Type B pancreatic cell (in vitro differentiated cells): ENCODE data around the gene ARAP1. TPM values are rescaled to one million over a fixed set of nuclear protein-coding genes. Genes with fewer than 3 reads are reported as not detected.
A peak's percentile ranks its signal among the peaks of the same experiment; 100 is the strongest.

Experiments used
- DNase-seq: peaks from one replicate; pipeline ENCODE4 v3.0.0; 2021; ENCODE audit warnings: mixed read lengths; ENCODE audit not compliant: unreplicated experiment; ENCODE audit errors: extremely low spot score
- H3K27ac Mint-ChIP-seq: 2 replicates; pipeline ENCODE4 v1.8.0; 2021; ENCODE audit warnings: mild to moderate bottlenecking, mixed read lengths
- H3K27me3 Mint-ChIP-seq: 2 replicates; pipeline ENCODE4 v1.8.0; 2021; ENCODE audit warnings: mixed read lengths
- H3K36me3 Mint-ChIP-seq: 2 replicates; pipeline ENCODE4 v1.8.0; 2021; ENCODE audit warnings: mixed read lengths
- H3K4me1 Mint-ChIP-seq: one replicate; pipeline ENCODE4 v1.8.0; 2021; ENCODE audit warnings: mixed read lengths; ENCODE audit not compliant: unreplicated experiment
- H3K4me3 Mint-ChIP-seq: 2 replicates; pipeline ENCODE4 v1.8.0; 2021; ENCODE audit warnings: mild to moderate bottlenecking, mixed read lengths
- H3K9me3 Mint-ChIP-seq: 2 replicates; pipeline ENCODE4 v1.8.0; 2021; ENCODE audit warnings: mixed read lengths
- total RNA-seq: library from RNA; stranded (reverse); gene quantifications from 2 replicates; pipeline ENCODE4 v1.2.1, GENCODE V29; 2021; ENCODE audit warnings: low replicate concordance
- TF ChIP-seq, protein P1 (sequence below): fragments of 200-600 bp; sonication (generic); conservative IDR thresholded peaks from 2 replicates; pipeline ENCODE4 v1.5.0; 2021; ENCODE audit warnings: antibody characterized with exemption, mild to moderate bottlenecking

The ARAP1 gene
- total RNA-seq, 1 donor from 2014 or later: 80.5 TPM

- H3K27ac Mint-ChIP-seq: peak overlapping the region; percentile 86
- no peaks in the 10 kb centered on the region for H3K9me3 Mint-ChIP-seq
- peaks cover 52% of the 10 kb centered on the region for H3K4me1 Mint-ChIP-seq
- H3K4me3 Mint-ChIP-seq: no peak overlapping the region
- no peak for DNase-seq
- TF ChIP-seq, protein P1, sequence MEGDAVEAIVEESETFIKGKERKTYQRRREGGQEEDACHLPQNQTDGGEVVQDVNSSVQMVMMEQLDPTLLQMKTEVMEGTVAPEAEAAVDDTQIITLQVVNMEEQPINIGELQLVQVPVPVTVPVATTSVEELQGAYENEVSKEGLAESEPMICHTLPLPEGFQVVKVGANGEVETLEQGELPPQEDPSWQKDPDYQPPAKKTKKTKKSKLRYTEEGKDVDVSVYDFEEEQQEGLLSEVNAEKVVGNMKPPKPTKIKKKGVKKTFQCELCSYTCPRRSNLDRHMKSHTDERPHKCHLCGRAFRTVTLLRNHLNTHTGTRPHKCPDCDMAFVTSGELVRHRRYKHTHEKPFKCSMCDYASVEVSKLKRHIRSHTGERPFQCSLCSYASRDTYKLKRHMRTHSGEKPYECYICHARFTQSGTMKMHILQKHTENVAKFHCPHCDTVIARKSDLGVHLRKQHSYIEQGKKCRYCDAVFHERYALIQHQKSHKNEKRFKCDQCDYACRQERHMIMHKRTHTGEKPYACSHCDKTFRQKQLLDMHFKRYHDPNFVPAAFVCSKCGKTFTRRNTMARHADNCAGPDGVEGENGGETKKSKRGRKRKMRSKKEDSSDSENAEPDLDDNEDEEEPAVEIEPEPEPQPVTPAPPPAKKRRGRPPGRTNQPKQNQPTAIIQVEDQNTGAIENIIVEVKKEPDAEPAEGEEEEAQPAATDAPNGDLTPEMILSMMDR: no peak
- H3K27me3 Mint-ChIP-seq: no peaks in the 10 kb centered on the region
- H3K36me3 Mint-ChIP-seq: no peaks in the 10 kb centered on the region
Measured at GRCh38 chr11:72716788-72717435, 35.3 kb downstream of the ARAP1 start.

- Mint-ChIP-seq H3K9me3 (no peaks in the 10 kb centered on the region), H3K27ac (peak overlapping the region; percentile 86), H3K4me3 (peak overlapping the region; percentile 65), H3K27me3 (no peaks in the 10 kb centered on the region), H3K4me1 (peaks cover 47% of the 10 kb centered on the region), H3K36me3 (peaks cover under 1% of the 10 kb centered on the region)
- no peak for DNase-seq
- TF ChIP-seq, protein P1: no peak
Measured at GRCh38 chr11:72716290-72716689, 35.9 kb downstream of the ARAP1 start.

DNA sequence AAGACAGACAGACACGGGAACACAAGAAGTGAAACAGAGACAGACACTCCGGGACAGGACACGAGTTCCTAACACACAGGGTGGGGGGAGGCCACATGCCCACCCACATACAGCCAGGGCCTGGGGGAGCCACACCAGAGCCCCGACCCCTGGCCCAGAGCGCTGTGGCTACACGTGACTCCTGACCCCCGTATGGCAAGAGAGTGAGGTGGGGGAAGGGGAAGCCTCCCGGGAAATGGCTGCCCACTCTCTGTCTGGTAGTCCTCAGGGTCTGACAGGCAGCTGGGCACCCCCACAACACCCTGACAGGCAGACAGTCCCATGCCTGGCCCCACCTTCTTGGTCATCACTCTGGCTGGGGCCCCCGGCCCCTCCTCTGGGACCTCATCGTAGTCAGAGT is 39.4 kb downstream of the ARAP1 start:
- no peak for DNase-seq
- Mint-ChIP-seq H3K27me3 (no peaks in the 10 kb centered on the region), H3K36me3 (peaks cover 13% of the 10 kb centered on the region), H3K4me1 (peaks cover 26% of the 10 kb centered on the region), H3K9me3 (no peaks in the 10 kb centered on the region), H3K27ac (peak overlapping the region; percentile 25), H3K4me3 (peak overlapping the region; percentile 37)
- TF ChIP-seq, protein P1: no peak

DNA sequence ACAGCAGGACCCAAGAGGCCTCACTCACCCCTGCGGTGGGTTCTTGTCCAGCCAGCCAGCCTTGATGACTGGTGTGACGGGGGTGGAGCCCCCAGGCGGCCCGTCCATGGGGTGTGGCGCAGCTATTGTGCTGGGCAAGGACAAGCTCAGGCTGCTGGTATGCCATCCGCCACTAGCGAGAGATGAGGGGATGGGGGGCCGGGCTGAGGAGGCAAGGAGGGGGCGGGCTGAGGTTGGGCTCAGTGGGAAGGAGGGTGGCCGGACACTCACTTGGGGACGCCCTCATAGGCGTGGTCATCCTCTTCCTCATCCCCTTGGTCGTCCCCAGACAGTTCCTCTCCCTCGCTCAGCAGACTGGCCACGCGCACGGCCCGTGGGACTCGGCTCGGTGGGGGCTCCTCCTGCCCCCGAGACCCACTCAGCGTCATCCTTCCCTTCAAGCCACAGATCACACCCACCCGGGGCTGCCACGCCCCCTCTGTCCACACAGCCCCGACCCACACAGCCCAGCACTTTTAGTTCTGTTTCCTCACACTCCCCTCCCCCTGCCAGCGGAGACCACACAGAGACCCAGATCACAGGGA is 39.9 kb downstream of the ARAP1 start:
- Mint-ChIP-seq H3K9me3 (no peaks in the 10 kb centered on the region), H3K27ac (peak overlapping the region; percentile 25)
- no peak for DNase-seq

GRCh38 chr11:72711141-72711540 is 41.1 kb downstream of the ARAP1 start:
- H3K4me3 Mint-ChIP-seq: no peak overlapping the region
- H3K27me3 Mint-ChIP-seq: no peaks in the 10 kb centered on the region
- H3K36me3 Mint-ChIP-seq: peaks cover 16% of the 10 kb centered on the region
- TF ChIP-seq, protein P1: no peak
- H3K9me3 Mint-ChIP-seq: no peaks in the 10 kb centered on the region
- no peak overlapping the region for H3K27ac Mint-ChIP-seq
- no peak for DNase-seq
- H3K4me1 Mint-ChIP-seq: peaks cover 29% of the 10 kb centered on the region

More for the DNA sequence above, 39.9 kb downstream of the ARAP1 start:
- Mint-ChIP-seq H3K36me3 (peaks cover 16% of the 10 kb centered on the region), H3K4me1 (peaks cover 26% of the 10 kb centered on the region), H3K4me3 (peak overlapping the region; percentile 37), H3K27me3 (no peaks in the 10 kb centered on the region)
- TF ChIP-seq, protein P1: no peak
